GM19463 (cell line): ENCODE results near the gene UBE2L3.
"Not testable (repeated sequence)": the region's sequence is repeated elsewhere in the genome, so short reads cannot be mapped to it uniquely, and the experiment has no call there.

Source experiments
- ATAC-seq: cut with Tn5 transposase; IDR thresholded peaks from one replicate; pipeline ENCODE4 v1.9.1; 2021; ENCODE audit warnings: mild to moderate bottlenecking, moderate library complexity; ENCODE audit not compliant: unreplicated experiment

The UBE2L3 gene

DNA sequence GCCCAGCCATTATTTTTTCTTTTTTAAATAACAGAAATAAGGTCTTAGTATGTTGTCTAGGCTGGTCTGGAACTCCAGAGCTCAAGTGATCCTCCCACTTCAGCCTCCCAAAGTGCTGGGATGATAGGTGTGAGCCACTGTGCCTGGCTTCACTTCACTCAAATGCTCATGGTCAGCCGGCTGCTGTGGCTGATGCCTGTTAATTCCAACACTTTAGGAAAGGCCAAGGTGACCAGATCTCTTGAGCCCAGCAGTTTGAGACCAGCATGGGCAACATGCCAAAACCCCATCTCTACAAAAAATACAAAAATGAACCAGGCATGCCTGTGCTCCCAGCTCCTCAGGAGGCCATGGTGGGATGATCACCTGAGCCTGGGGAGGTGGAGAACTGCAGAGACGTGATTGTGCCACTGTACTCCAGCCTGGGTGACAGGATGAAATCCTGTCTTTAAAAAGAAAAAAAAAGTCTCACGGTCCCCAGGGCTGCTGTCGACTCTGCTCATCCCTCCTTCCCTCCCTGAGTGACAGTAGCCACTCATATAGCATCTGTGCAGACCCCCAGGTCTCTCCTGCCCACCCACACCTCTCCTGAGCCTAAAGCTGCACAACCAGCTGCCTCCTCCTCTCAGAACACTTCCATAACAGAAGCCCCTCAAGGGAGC is 58.7 kb downstream of the UBE2L3 start:
- ATAC-seq: no peak

DNA sequence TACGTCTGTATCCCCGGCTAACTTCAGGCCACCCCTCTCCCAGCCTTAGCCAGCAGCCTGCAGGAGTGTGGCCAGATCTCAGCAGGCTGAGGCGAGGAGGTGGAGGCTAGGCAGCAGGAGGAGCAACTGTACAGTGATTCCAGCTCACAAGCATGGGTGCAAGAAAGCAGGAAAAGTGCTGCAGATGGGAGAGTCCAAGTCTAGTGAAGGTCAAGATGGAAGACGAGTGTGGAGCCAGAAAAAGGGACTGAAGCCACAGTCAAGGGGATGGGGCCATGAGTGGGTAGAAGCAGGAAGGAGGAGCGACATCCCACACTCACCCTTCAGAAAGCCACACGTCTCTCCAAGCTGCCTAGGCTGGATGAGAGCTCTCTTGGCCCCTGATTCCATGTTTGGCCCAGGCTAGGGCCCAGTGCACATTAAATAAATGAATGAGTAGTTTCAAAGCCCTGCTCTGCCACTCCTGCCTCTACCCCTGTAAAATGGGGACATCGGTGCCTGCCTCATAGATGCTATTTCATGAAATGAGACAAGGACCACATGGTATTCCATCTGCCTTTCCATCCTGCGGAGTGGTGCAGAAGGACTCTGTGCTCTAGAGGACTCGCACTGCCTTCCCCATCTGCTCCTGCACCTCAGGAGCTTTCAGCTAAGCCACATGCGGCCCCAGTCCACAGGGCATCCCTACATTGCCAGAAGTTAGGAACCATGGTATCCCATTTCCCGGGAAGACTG is 59.4 kb downstream of the UBE2L3 start:
- ATAC-seq: no peak

GRCh38 chr22:21628386-21629254 is 61.1 kb downstream of the UBE2L3 start:
- no peak for ATAC-seq

DNA sequence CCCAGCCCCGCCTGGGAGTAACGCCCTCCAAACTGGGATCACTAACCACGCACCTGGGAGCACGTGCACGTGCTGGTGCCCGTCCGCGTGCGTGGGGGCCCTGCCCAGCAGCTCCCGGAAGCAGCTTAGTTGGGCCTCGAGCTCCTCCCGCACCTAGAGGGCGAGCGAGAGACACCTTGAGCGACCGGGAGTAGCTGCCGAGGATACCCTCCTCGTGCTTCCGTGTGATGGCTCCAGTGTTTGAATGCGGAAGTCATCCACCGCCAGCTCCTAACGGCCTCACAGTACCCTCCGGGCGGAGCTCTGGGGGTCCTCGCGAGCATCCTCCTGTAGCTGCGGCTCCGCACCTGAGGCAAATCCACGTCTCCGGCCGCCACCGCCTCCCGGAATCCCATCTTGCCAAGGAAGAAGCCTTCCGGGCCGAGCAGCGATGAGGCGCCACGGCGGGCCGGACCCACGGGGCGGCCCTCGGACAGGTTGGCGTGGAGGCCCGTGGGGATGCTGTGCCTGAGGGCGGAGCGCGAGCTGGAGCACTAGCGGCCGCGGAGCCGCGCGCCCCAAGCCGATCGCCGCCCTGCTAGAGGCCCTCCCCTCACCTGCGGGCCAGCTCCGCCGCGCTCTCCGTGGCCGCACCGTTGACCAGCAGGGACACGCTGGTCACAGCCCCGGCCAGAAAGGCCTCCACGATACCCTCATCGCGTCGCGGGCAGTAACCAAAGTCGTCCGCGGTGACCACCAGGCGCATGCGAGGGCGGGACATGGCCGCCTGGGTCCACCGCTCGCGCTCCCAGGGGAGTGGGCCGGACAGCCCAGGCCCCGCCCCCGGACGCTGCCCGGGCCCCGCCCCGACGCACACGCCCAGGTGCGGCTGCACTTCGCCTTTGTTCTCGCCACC is 62.0 kb downstream of the UBE2L3 start, which contains the start of gene YDJC:
YDJC (minus strand) TSS at position 768 of the 895 bp plus-strand sequence; CDS start at position 760, 8 bp downstream.
- ATAC-seq: peak; percentile 89

- ATAC-seq: no peak
Measured at GRCh38 chr22:21631025-21631424, 63.5 kb downstream of the UBE2L3 start.

DNA sequence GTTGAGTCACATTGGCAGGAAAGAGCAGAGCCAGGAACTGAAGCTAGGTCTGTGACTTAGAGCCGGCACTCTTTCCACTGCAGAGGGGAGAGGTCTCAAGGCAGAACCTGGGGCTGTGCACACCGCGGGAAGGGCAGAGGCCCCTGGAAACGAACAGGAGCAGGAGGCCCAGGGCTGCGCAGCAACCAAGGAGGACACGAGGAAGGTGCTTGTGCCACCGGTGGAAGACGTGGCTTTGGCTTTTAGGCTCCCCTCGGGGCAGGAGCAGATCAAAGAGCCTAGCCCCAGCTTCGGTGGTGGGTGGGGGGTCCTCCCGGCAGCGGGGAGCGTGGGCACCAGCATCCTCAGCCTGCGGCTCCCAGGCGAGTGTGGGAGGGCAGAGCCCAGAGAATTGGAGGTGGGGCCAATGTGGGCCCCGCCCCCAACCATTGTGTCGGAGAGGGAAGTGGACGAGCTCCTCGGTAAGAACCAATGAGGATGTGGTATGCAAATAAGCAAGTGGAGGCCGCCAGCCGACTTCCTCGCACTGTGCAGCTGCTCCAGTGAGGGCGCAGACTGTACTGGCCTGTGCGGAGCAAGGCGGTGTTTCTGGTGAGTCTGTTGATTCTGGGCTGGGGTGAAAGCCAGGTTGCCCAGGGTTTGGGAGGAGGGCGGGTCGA is 64.9 kb downstream of the UBE2L3 start, which contains the start of gene CCDC116:
CCDC116 (plus strand) TSS at position 524 of the 659 bp plus-strand sequence. CDS start 422 bp downstream, outside the sequence.
- ATAC-seq: no peak

DNA sequence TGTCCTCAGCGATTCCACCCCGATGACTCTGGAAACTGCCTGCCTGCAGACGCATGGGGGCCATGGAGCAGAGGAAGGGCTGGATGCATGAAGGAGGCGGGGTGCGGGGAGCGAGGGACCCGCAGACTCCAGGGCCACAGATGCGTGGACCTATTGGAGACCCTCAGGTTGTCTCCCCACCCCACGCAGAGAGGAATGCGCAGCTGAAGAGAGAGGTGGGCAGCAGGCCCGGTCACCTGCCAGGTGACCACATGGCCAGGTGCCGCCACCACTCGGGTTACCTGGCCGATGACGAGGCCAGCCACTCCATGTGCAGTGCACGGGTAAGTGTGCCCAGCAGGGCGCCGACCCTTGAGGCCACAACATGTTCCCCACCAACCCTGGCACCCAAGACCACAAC is 65.4 kb downstream of the UBE2L3 start:
- no peak for ATAC-seq

DNA sequence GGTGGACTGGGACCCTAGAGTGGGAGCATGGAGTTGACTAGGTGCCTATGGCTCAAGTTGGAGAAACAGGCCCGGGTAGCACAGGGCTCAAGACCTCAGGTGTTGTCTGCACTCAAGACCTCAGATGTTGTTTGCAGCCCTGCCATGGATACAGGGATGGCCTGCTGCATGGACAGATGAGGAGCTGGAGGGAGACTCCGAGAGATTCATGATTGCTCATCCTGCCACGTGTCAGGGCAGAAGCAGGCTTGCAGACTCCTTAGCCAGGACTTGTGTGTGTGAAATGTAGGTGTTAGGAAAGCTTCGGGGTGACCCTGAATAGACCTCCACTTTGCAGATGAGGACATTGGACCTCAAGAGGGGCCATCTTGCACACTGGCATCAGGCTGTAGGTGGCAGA is 66.0 kb downstream of the UBE2L3 start:
- no peak for ATAC-seq

GRCh38 chr22:21634081-21634480 is 66.6 kb downstream of the UBE2L3 start:
- no peak for ATAC-seq

DNA sequence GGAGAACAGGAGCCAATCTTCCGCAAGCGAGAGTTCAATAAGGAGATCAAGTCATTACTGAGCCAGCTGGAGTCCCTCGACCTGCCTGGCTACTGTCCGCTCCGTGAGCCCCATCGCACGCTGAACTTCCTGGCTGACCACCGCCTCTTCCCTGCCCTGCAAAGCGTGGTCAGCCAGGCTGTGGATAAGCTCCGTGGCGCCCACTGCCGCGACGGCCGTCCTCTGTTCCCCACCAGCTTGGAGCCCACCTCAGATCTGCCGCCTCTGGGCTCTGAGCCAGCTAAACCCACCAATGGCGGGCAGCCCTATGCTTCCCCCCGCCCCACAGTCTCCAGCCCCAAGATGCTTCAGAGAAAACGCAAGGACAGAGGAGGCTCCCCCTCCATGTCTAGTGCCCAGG is 67.3 kb downstream of the UBE2L3 start:
- no peak for ATAC-seq

DNA sequence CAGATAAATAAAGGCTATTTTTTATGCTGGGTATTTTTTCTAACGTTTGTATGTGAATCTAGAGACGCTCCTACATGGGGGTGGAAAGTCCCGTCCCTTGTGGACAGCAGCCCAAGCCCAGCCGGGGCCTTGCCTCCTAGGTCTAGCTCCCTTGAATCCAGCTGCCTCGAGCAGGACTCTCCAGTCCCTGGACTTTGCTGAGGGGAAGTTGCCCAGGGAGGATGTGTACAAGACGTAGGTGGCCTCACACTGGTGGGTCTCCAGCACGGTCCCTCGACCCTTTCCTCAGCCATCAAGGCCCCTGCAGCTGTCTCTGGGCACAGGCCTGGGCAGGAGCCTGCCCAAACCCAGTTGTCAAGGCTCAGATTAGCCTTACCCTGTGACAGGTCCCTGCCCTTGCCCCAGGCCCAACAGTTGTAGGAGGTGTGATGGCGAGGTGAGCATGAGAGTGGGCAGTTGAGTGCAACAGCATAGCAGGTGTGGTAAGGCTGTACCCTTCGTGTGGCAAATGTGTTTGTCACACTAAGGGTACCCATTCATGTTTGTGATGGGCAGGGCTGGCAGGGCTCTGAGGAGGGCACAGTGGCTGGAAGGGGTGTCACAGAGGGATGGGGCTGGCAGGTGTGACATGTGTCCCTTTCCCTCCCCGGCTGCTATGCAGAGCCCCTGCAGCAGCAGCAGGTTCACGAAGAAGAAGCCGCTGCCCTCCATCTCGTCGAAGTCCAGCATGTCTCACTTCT is 68.4 kb downstream of the UBE2L3 start:
- no peak for ATAC-seq

DNA sequence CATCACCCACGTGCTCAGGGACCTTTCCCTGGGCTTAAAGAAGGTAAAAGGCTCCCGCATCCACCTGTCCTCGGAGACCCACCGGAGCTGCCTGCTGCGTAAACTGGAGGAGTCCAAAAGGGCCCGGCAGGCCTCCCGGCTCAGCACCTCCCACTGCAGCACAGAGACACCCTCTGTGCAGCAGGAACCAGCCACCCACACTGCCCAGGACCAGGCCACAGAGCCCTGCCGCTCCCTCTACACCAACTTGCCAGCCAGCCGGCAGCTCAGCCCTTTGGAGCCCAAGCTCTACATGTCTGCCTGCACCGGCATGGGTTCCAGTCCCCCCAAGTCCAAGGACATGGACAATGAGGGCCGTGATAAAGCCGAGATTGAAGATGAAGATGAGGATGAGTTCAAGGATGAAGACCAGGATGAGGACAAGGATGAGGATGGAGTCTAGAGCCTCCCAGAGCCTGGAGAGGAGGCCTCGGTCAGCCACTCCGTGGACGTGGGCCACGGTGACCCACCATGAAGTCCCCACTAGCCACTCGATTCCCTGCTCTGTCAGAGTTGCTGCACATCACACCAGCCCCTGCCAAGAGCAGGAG is 69.2 kb downstream of the UBE2L3 start:
- ATAC-seq: no peak

DNA sequence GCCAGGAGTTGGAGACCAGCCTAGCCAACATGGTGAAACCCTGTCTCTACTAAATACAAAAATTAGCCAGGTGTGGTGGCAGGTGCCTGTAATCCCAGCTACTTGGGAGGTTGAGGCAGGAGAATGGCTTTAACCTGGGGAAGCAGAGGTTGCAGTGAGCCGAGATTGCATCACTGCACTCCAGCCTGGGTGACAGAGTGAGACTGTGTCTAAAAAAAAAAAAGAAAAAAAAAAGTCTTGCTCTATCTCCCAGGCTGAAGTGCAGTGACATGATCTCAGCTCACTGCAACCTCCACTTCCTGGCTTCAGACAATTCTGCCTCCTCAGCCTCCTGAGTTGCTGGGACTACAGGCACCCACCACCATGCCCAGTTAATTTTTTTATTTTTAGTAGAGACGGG is 69.9 kb downstream of the UBE2L3 start:
- ATAC-seq: not testable (repeated sequence)

DNA sequence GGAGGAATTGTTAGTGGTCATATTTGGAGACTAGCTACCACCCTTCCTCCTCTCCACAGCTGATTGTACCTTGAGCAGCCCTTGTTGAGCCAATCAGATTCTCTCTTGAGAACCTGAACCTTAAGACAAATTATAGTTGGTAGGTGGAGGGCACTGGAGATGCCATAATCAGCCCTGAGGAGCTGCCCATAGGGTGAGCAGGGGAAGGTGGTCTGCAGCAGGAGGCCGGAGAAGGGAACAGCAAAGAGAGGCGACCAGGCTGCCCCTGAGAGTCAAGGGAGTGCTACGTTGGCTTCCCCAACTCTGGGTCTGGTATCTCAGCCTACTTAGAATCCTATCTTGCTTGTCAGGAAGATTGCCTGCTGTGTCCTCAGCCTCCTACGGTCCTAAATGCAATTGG is 71.8 kb downstream of the UBE2L3 start:
- no peak for ATAC-seq

DNA sequence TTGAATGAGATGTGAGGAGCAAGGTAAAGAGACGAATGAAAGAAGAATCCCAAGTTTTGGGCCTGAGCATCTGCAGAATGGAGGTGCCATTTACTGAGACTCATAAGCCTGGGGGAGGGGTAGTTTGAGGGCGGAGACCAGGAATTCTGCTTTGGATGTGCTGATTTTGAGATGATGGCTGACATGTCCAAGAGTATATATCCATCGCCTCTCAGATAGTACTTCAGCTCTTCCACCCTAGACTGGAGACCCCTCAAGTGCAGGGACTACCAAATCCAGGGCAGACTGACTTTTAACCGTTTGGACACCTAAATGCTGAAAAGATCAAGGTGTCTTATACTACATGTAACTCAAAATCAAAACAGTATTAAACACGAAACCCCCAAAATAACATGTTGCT is 73.3 kb downstream of the UBE2L3 start:
- no peak for ATAC-seq

- ATAC-seq: no peak
Measured at GRCh38 chr22:21641417-21641788, 73.9 kb downstream of the UBE2L3 start.

DNA sequence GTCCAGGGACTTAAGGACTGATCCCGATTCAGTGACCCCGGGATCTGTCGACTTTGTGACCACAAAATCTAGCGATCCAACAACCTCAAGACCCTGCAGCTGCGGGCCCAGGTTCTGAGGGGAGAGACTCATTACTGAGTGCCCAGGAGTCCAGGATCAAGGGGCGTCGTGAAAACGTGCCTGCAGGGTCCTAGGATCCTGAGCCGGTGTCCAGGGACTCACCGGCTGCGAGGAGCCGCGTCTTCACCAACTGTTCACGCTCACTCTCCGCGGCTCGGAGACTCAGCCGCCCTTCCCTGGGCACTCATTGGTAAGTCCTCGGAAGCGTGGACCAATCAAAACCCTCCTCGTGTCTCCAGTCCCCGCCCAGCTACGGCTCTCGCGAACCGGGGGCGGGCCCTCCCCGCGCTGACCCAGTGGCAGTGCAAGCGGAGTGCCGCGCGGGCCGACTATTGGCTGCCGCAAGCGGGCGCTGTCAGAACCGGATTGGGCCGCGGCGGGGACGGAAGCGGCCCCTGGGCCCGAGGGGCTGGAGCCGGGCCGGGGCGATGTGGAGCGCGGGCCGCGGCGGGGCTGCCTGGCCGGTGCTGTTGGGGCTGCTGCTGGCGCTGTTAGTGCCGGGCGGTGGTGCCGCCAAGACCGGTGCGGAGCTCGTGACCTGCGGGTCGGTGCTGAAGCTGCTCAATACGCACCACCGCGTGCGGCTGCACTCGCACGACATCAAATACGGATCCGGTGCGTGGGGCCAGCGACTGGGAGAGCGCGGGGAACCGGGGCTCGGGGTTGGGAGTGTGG is 74.5 kb downstream of the UBE2L3 start, which contains the start of gene SDF2L1:
SDF2L1 (plus strand) TSS at position 514 of the 795 bp plus-strand sequence; CDS start at position 549, 35 bp downstream.
- peak; percentile 97 for ATAC-seq
